K562 (cell line): ENCODE results near the gene BANP. TPM values are rescaled to one million over a fixed set of nuclear protein-coding genes. Genes with fewer than 3 reads are reported as not detected.

Experiments
- ATAC-seq: fragments of 200-7000 bp; cut with Tn5 transposase; 3 replicates; pipeline ENCODE4 v1.9.1; 2020; ENCODE audit warnings: moderate library complexity
- BruUV-seq: library from RNA; stranded (reverse); fragments of 400-500 nt; replicated peaks from 2 replicates; lab custom pipeline; 2021; lab: Mats Ljungman, UMichigan
- CTCF ChIA-PET: fragments of 300-600 bp; formaldehyde crosslinking; extraction: SDS; loops from one replicate; lab custom pipeline; 2021; ENCODE audit warnings: low intra/inter-chr PET ratio; lab: Yijun Ruan, JAX
- POLR2A ChIA-PET: fragments of 300-600, 350-650 bp; sonication (Branson Sonifier 250); formaldehyde crosslinking; extraction: SDS; loops from one replicate; lab custom pipeline; 2021; ENCODE audit warnings: antibody characterized with exemption, inconsistent platforms; lab: Yijun Ruan, JAX
- DNase-seq, 4 experiments: peaks; one replicate each; pipeline versions ENCODE4 v3.0.0 to v3.0.0-alpha.2; 2011 to 2018; ENCODE audit warnings: low spot score in 3 of 4, mixed read lengths in 3 of 4; ENCODE audit errors: extremely low read depth in 1 of 4
- FAIRE-seq: peaks from 2 replicates; lab custom pipeline; 2011; peaks lifted over from hg19 to GRCh38; lab: Jason Lieb, UNC
- H2AFZ ChIP-seq: 2 replicates; pipeline ENCODE4 v1.6.0; 2011; ENCODE audit warnings: low read depth, low read length, control low read depth, inconsistent platforms
- H3K27ac ChIP-seq: fragments of 200-600 bp; 3 replicates; pipeline ENCODE4 v1.8.0; 2011; ENCODE audit warnings: low read depth, mild to moderate bottlenecking, control low read depth, inconsistent platforms, low read length, moderate library complexity, mixed read lengths; ENCODE audit errors: extremely low read depth
- H3K27me3 ChIP-seq, 2 experiments: fragments of 300-600 bp in 1 of 2; 2 replicates in 1 of 2; 3 replicates in 1 of 2; pipeline versions ENCODE4 v1.6.0 to v1.8.0; 2011; ENCODE audit warnings: inconsistent platforms in 2 of 2, low read length in 2 of 2, mild to moderate bottlenecking in 1 of 2, mixed read lengths in 1 of 2, moderate library complexity in 1 of 2; ENCODE audit not compliant: control insufficient read depth in 2 of 2, insufficient read depth in 2 of 2
- H3K36me3 ChIP-seq: fragments of 300-600 bp; 3 replicates; pipeline ENCODE4 v1.8.0; 2011; ENCODE audit warnings: mild to moderate bottlenecking, low read length, inconsistent platforms; ENCODE audit not compliant: control insufficient read depth, insufficient read depth
- H3K4me1 ChIP-seq, 2 experiments: fragments of 200-600 bp in 1 of 2; replicated peaks in 1 of 2; 2 replicates in 1 of 2; 3 replicates in 1 of 2; pipeline versions ENCODE4 v1.5.1 to v1.8.0; 2011; ENCODE audit warnings: inconsistent platforms in 2 of 2, low read length in 2 of 2, mild to moderate bottlenecking in 1 of 2, mixed read lengths in 1 of 2, moderate library complexity in 1 of 2; ENCODE audit not compliant: control insufficient read depth in 2 of 2, insufficient read depth in 2 of 2
- H3K4me2 ChIP-seq: 2 replicates; pipeline ENCODE4 v1.6.1; 2011; ENCODE audit warnings: low read length, control low read depth, inconsistent platforms, mixed read lengths; ENCODE audit not compliant: insufficient read depth
- H3K4me3 ChIP-seq: fragments of 200-600 bp; sonication (generic), shearing (Covaris generic); 2 replicates; pipeline ENCODE4 v1.5.1; 2016; ENCODE audit warnings: control low read depth, inconsistent platforms
- H3K79me2 ChIP-seq: fragments of 200-600 bp; 3 replicates; pipeline ENCODE4 v1.8.0; 2011; ENCODE audit warnings: low read length, inconsistent platforms; ENCODE audit not compliant: control insufficient read depth, insufficient read depth
- H3K9ac ChIP-seq, 2 experiments: 2 replicates each; pipeline versions ENCODE4 v1.6.0 to v1.6.1; 2011; ENCODE audit warnings: low read depth in 2 of 2, low read length in 2 of 2, control low read depth in 1 of 2, inconsistent platforms in 1 of 2, mild to moderate bottlenecking in 1 of 2, mixed read lengths in 1 of 2; ENCODE audit not compliant: insufficient read depth in 1 of 2
- H3K9me1 ChIP-seq: one replicate; pipeline ENCODE4 v1.6.0; 2011; ENCODE audit warnings: inconsistent platforms, mild to moderate bottlenecking, low read length, moderate library complexity; ENCODE audit not compliant: control insufficient read depth, insufficient read depth
- H3K9me3 ChIP-seq: replicated peaks from 2 replicates; pipeline ENCODE4 v1.5.1; 2011; ENCODE audit warnings: low read depth, low read length, inconsistent platforms; ENCODE audit not compliant: control insufficient read depth, insufficient read depth
- H4K20me1 ChIP-seq: replicated peaks from 2 replicates; pipeline ENCODE4 v1.6.1; 2011; ENCODE audit warnings: low read length, inconsistent platforms, mixed read lengths; ENCODE audit not compliant: control insufficient read depth, insufficient read depth
- CUX1 ChIP-seq: fragments of 200-800 bp; sonication (Bioruptor generic); IDR thresholded peaks from 2 replicates; pipeline ENCODE4 v1.6.1; 2016; ENCODE audit warnings: missing genetic modification characterization, missing compliant biosample characterization
- EZH2 ChIP-seq: IDR thresholded peaks from 2 replicates; pipeline ENCODE4 v1.6.1; 2012; ENCODE audit warnings: low read depth, mild to moderate bottlenecking, inconsistent platforms, low read length, borderline replicate concordance
- PCBP1 ChIP-seq: fragments of 200-400 bp; formaldehyde crosslinking; IDR thresholded peaks from 2 replicates; pipeline ENCODE4 v1.6.1; 2018; ENCODE audit warnings: mild to moderate bottlenecking, low read depth, low read length; ENCODE audit not compliant: poor library complexity, severe bottlenecking
- PHF20 ChIP-seq: fragments of 450-650 bp; IDR thresholded peaks from 2 replicates; pipeline ENCODE4 v1.6.1; 2018; ENCODE audit not compliant: partially characterized antibody
- SIRT6 ChIP-seq: IDR thresholded peaks from one replicate; pipeline ENCODE4 v1.6.1; 2012; ENCODE audit warnings: low read depth, mild to moderate bottlenecking, control low read depth, inconsistent platforms, low read length, moderate library complexity
- SMARCA5 ChIP-seq: fragments of 450-650 bp; IDR thresholded peaks from 2 replicates; pipeline ENCODE4 v1.6.1; 2016
- TRIM24 ChIP-seq, 2 experiments: fragments of 450-650 bp; IDR thresholded peaks; 2 replicates each; pipeline ENCODE4 v1.6.1; 2016
- USF1 ChIP-seq: sonication (generic); formaldehyde crosslinking; IDR thresholded peaks from 2 replicates; pipeline ENCODE4 v1.9.0; 2022; ENCODE audit warnings: mild to moderate bottlenecking, missing genetic modification reagents
- ZNF384 ChIP-seq: IDR thresholded peaks from 2 replicates; pipeline ENCODE4 v1.6.1; 2012; ENCODE audit warnings: low read depth, low read length, improper control_type of control experiment
- WGBS: fragments of 100-300 bp; shearing (Covaris generic); methylation state at CpG from one replicate; pipeline ENCODE4 v1.1.6; 2016; ENCODE audit warnings: low coverage, mixed read lengths; ENCODE audit not compliant: insufficient coverage; ENCODE audit errors: missing lambda C conversion rate; 5-methylcytosine and 5-hydroxymethylcytosine counted together
- in situ Hi-C: fragments of 300-500 bp; cut with MboI; formaldehyde crosslinking; loops from 4 replicates; pipeline ENCODE4 v1.15.0; 2018; ENCODE audit warnings: inconsistent platforms, mixed read lengths
- intact Hi-C: fragments of 100-400 bp; cut with micrococcal nuclease; formaldehyde crosslinking; loops from 2 replicates; pipeline ENCODE4 v1.14.2; 2022
- polyA plus RNA-seq, 8 experiments: library from polyadenylated mRNA; depleted of rRNA in 4 of 8; stranded (reverse) in 5 of 8; unstranded in 3 of 8; fragments of >200 nt; fragmentation: Nextera tagmentation in 2 of 8; fragmentation: Illumina TruSeq in 1 of 8; extraction: Ambion mirVana in 2 of 8; extraction: Trizol in 1 of 8; gene quantifications; 2 replicates each; pipeline versions ENCODE4 v1.2.1 to v1.2.3, GENCODE V29; 2011 to 2014; ENCODE audit warnings: inconsistent platforms in 1 of 8, missing spikeins in 1 of 8
- total RNA-seq, 7 experiments: library from RNA; depleted of rRNA in 6 of 7; stranded (reverse); fragments of >200 nt in 6 of 7; fragmentation: Illumina TruSeq in 2 of 7; extraction: Trizol in 2 of 7; gene quantifications; 2 replicates each; pipeline versions ENCODE4 v1.2.1 to v1.2.3, GENCODE V29; 2011 to 2021; ENCODE audit warnings: low replicate concordance in 1 of 7

BANP gene
- total and polyA plus RNA-seq, 9 of the 15 experiments (the other 6 are each of a cell fraction or from before 2014, with no cell fraction given) = 4.6 to 22.1 (median 15.6) TPM

GRCh38 chr16:88034770-88035169 is 83.5 kb downstream of the BANP start:
- no peak for TF ChIP-seq ZNF384
- TF ChIP-seq TRIM24 (IDR thresholded peaks at IDR 0.05) = no peak
- no peak for TF ChIP-seq PHF20
- TF ChIP-seq CUX1 (CRISPR knock-in tag) = no peak
- TF ChIP-seq PCBP1 = no peak
- no peak for TF ChIP-seq SMARCA5
- no peak for TF ChIP-seq EZH2
- TF ChIP-seq SIRT6 = no peak
- no peak for TF ChIP-seq USF1 (CRISPR knock-in tag)
- no peak overlapping the region for H3K27ac ChIP-seq
- no TSS peak for BruUV-seq
- no peak overlapping the region for H3K4me3 ChIP-seq
- no peaks in the 10 kb centered on the region for H3K9me3 ChIP-seq
- peaks cover 8% of the 10 kb centered on the region; the same call in 2 of the 3 replicates for H3K36me3 ChIP-seq
- no peak for ATAC-seq
- H4K20me1 ChIP-seq = 0 out of 2 replicates have a peak, but pooled peaks cover 3% of the 10 kb centered on the region
- H3K4me1 ChIP-seq = no peaks in the 10 kb centered on the region
- H3K27me3 ChIP-seq = no peaks in the 10 kb centered on the region
- POLR2A ChIA-PET = no interaction called here
- H3K4me2 ChIP-seq = no peak overlapping the region
- CTCF ChIA-PET = no interaction called here
- H3K9me1 ChIP-seq = no peaks in the 10 kb centered on the region
- H3K9ac ChIP-seq = no peak overlapping the region
- no peak for DNase-seq
- intact Hi-C loops (no loop called here), in situ Hi-C loops (no loop called here)
- 72% methylated on average over 6 of the region's 7 CpGs for WGBS
- FAIRE-seq = no peak
- H3K79me2 ChIP-seq = no peaks in the 10 kb centered on the region
- no peak overlapping the region for H2AFZ ChIP-seq
